PC-9 (cell line): ENCODE measurements around the gene UNC5B. TPM values are rescaled to one million over a fixed set of nuclear protein-coding genes. Genes with fewer than 3 reads are reported as not detected.

Experiments
- BruUV-seq: library from RNA; stranded (reverse); fragments of 400-500 nt; replicated peaks from 2 replicates; lab custom pipeline; 2021; lab: Mats Ljungman, UMichigan
- CTCF ChIA-PET: fragments of 300-600 bp; sonication (Branson Sonifier 250); formaldehyde crosslinking; loops from one replicate; lab custom pipeline; 2022; ENCODE audit warnings: antibody characterized with exemption; lab: Charles Lee
- POLR2A ChIA-PET: fragments of 300-600 bp; sonication (Branson Sonifier 250); formaldehyde crosslinking; loops from one replicate; lab custom pipeline; 2022; ENCODE audit warnings: antibody characterized with exemption; ENCODE audit not compliant: unreplicated experiment; lab: Charles Lee
- DNase-seq, 2 experiments: peaks; one replicate each; pipeline versions ENCODE4 v3.0.0 to v3.0.0-alpha.2; 2015 to 2022; ENCODE audit warnings: mixed read lengths in 1 of 2
- H2AFZ ChIP-seq: fragments of 200-600 bp; sonication (generic); 2 replicates; pipeline ENCODE4 v1.8.1; 2017; ENCODE audit warnings: antibody characterized with exemption
- H3F3A ChIP-seq: fragments of 200-600 bp; sonication (generic); 2 replicates; pipeline ENCODE4 v1.8.1; 2017; ENCODE audit warnings: antibody characterized with exemption, mild to moderate bottlenecking, low read depth; ENCODE audit not compliant: insufficient read depth
- H3K27ac ChIP-seq: fragments of 200-600 bp; sonication (generic); 2 replicates; pipeline ENCODE4 v1.6.1; 2016; ENCODE audit warnings: mixed run types
- H3K27me3 ChIP-seq: fragments of 200-600 bp; sonication (generic); 2 replicates; pipeline ENCODE4 v1.6.1; 2016; ENCODE audit warnings: low read depth, mixed run types; ENCODE audit not compliant: insufficient read depth
- H3K36me3 ChIP-seq: fragments of 200-600 bp; sonication (generic); 2 replicates; pipeline ENCODE4 v1.6.1; 2016; ENCODE audit warnings: low read depth, mixed run types
- H3K4me1 ChIP-seq: fragments of 200-600 bp; sonication (generic); replicated peaks from 2 replicates; pipeline ENCODE4 v1.6.1; 2016; ENCODE audit warnings: mixed run types; ENCODE audit not compliant: insufficient read depth
- H3K4me2 ChIP-seq: fragments of 200-600 bp; sonication (generic); 2 replicates; pipeline ENCODE4 v1.6.1; 2017; ENCODE audit warnings: mixed run types
- H3K4me3 ChIP-seq: fragments of 200-600 bp; sonication (generic); 2 replicates; pipeline ENCODE4 v1.6.1; 2016; ENCODE audit warnings: mixed run types
- H3K79me2 ChIP-seq: fragments of 200-600 bp; sonication (generic); 2 replicates; pipeline ENCODE4 v1.6.1; 2017; ENCODE audit warnings: low read depth, mixed run types
- H3K9me2 ChIP-seq: fragments of 200-600 bp; sonication (generic); 2 replicates; pipeline ENCODE4 v1.8.1; 2017; ENCODE audit warnings: mild to moderate bottlenecking; ENCODE audit not compliant: insufficient read depth
- H3K9me3 ChIP-seq: fragments of 200-600 bp; sonication (generic); 2 replicates; pipeline ENCODE4 v1.8.1; 2016; ENCODE audit warnings: low read depth; ENCODE audit not compliant: insufficient read depth
- H4K20me1 ChIP-seq: fragments of 200-600 bp; sonication (generic); 2 replicates; pipeline ENCODE4 v1.8.1; 2017; ENCODE audit not compliant: insufficient read depth
- CTCF ChIP-seq: fragments of 200-600 bp; sonication (generic); conservative IDR thresholded peaks from 2 replicates; pipeline ENCODE4 v1.6.1; 2017; ENCODE audit warnings: mixed run types, antibody characterized with exemption, mild to moderate bottlenecking, moderate library complexity
- EZH2 ChIP-seq: fragments of 200-600 bp; sonication (generic); IDR thresholded peaks from 2 replicates; pipeline ENCODE4 v1.8.0; 2017; ENCODE audit warnings: antibody characterized with exemption, low read depth
- intact Hi-C: fragments of 100-400 bp; cut with micrococcal nuclease; formaldehyde crosslinking; loops from one replicate; pipeline ENCODE4 v1.10.0; 2022; ENCODE audit not compliant: unreplicated experiment
- total RNA-seq: library from RNA; stranded (reverse); gene quantifications from 2 replicates; pipeline ENCODE4 v1.2.3, GENCODE V29; 2021

The UNC5B gene
- total RNA-seq, 1 experiment from 2014 or later, result 1.7 TPM

- no peak overlapping the region for H3K27ac ChIP-seq
- no peaks in the 10 kb centered on the region for H3K79me2 ChIP-seq
- H4K20me1 ChIP-seq, result no peaks in the 10 kb centered on the region
- no peaks in the 10 kb centered on the region for H3K4me1 ChIP-seq
- H3K9me2 ChIP-seq, result no peaks in the 10 kb centered on the region
- H3K36me3 ChIP-seq, result no peaks in the 10 kb centered on the region
- no peak overlapping the region for H3K4me2 ChIP-seq
- TF ChIP-seq CTCF (no peak), EZH2 (no peak)
- 0 out of 2 replicates have a peak, but pooled peaks cover 6% of the 10 kb centered on the region for H3F3A ChIP-seq
- ChIA-PET POLR2A (no interaction called here), CTCF (no interaction called here)
- H2AFZ ChIP-seq, result no peak overlapping the region
- H3K27me3 ChIP-seq, result no peaks in the 10 kb centered on the region
- no peaks in the 10 kb centered on the region for H3K9me3 ChIP-seq
- no peak overlapping the region for H3K4me3 ChIP-seq
- BruUV-seq, result no TSS peak
- intact Hi-C loops, result no loop called here
- DNase-seq, result no peak
Observed at GRCh38 chr10:71291528-71291900, 79.1 kb downstream of the UNC5B start.

GRCh38 chr10:71292624-71293445 is 80.5 kb downstream of the UNC5B start:
- DNase-seq, result no peak
- ChIA-PET POLR2A (no interaction called here), CTCF (interaction anchor here (0.6 kb wide), 1 partner anchor 12 kb away, joined by 3 read pairs; no protein-coding TSS in a partner anchor)
- Histone ChIP-seq H3K79me2 (no peaks in the 10 kb centered on the region), H3K27me3 (no peaks in the 10 kb centered on the region), H3F3A (0 out of 2 replicates have a peak, but pooled peaks cover 6% of the 10 kb centered on the region), H4K20me1 (no peaks in the 10 kb centered on the region), H3K4me2 (no peak overlapping the region), H2AFZ (no peak overlapping the region), H3K4me1 (no peaks in the 10 kb centered on the region), H3K36me3 (no peaks in the 10 kb centered on the region), H3K4me3 (no peak overlapping the region), H3K9me3 (no peaks in the 10 kb centered on the region), H3K27ac (no peak overlapping the region), H3K9me2 (no peaks in the 10 kb centered on the region)
- TF ChIP-seq CTCF, result no peak
- no peak for TF ChIP-seq EZH2
- no TSS peak for BruUV-seq
- intact Hi-C loops, result no loop called here

GRCh38 chr10:71293446-71294084 is 81.2 kb downstream of the UNC5B start:
- ChIA-PET POLR2A (no interaction called here), CTCF (interaction anchor here (0.6 to 1.1 kb wide), 2 partner anchors 9 to 13 kb away, joined by 3 to 4 read pairs; no protein-coding TSS in a partner anchor)
- Histone ChIP-seq H2AFZ (no peak overlapping the region), H3F3A (0 out of 2 replicates have a peak, but pooled peaks cover 6% of the 10 kb centered on the region), H3K4me3 (no peak overlapping the region), H3K27ac (no peak overlapping the region), H3K9me2 (no peaks in the 10 kb centered on the region), H3K4me2 (no peak overlapping the region), H3K4me1 (no peaks in the 10 kb centered on the region), H3K36me3 (no peaks in the 10 kb centered on the region), H3K9me3 (no peaks in the 10 kb centered on the region), H3K27me3 (no peaks in the 10 kb centered on the region), H4K20me1 (no peaks in the 10 kb centered on the region), H3K79me2 (no peaks in the 10 kb centered on the region)
- BruUV-seq, result no TSS peak
- intact Hi-C loops, result no loop called here
- TF ChIP-seq CTCF (no peak), EZH2 (no peak)
- peak in 1 of 2 experiments; percentile 68 for DNase-seq
